Midbrain (tissue), 1 donor: ENCODE measurements around the gene CTBP2.
A peak's percentile ranks its signal among the peaks of the same experiment; 100 is the strongest.

Source experiments
- DNase-seq: peaks from one replicate; lab custom pipeline; 2025; lab: John Stamatoyannopoulos, UW

The CTBP2 gene

GRCh38 chr10:125024497-125025234 lies 135.7 kb downstream of the CTBP2 start:
- DNase-seq, result no peak

- peak; percentile 29 for DNase-seq
These were observed 136.4 kb downstream of the CTBP2 start for GRCh38 chr10:125023862-125024496.

GRCh38 chr10:125023255-125023654 lies 137.1 kb downstream of the CTBP2 start:
- DNase-seq, result no peak

GRCh38 chr10:125022671-125023070 lies 137.7 kb downstream of the CTBP2 start:
- no peak for DNase-seq

GRCh38 chr10:125021686-125022344 lies 138.5 kb downstream of the CTBP2 start:
- DNase-seq, result no peak

GRCh38 chr10:125020871-125021270 lies 139.5 kb downstream of the CTBP2 start:
- DNase-seq, result no peak

- DNase-seq, result no peak
These were observed 140.0 kb downstream of the CTBP2 start for GRCh38 chr10:125020386-125020785.

GRCh38 chr10:125018576-125019143 lies 141.7 kb downstream of the CTBP2 start:
- no peak for DNase-seq

- DNase-seq, result no peak
These were observed 142.6 kb downstream of the CTBP2 start for GRCh38 chr10:125017547-125018298.

GRCh38 chr10:125016611-125017202 lies 143.7 kb downstream of the CTBP2 start:
- peak; percentile 60 for DNase-seq

- peak; percentile 53 for DNase-seq
These were observed 144.2 kb downstream of the CTBP2 start for GRCh38 chr10:125016123-125016522.

- DNase-seq, result peak; percentile 41
These were observed 144.9 kb downstream of the CTBP2 start for GRCh38 chr10:125015356-125015944.

GRCh38 chr10:125014836-125015355 lies 145.5 kb downstream of the CTBP2 start:
- no peak for DNase-seq

- DNase-seq, result no peak
These were observed 146.1 kb downstream of the CTBP2 start for GRCh38 chr10:125014086-125014830.

GRCh38 chr10:125013529-125013872 lies 146.9 kb downstream of the CTBP2 start:
- DNase-seq, result no peak

GRCh38 chr10:125012851-125013528 lies 147.4 kb downstream of the CTBP2 start:
- no peak for DNase-seq

- no peak for DNase-seq
These were observed 148.2 kb downstream of the CTBP2 start for GRCh38 chr10:125011926-125012705.

- no peak for DNase-seq
These were observed 149.0 kb downstream of the CTBP2 start for GRCh38 chr10:125011171-125011925.
